Panc1 (cell line): ENCODE measurements around the gene G6PC3. TPM values are rescaled to one million over a fixed set of nuclear protein-coding genes. Genes with fewer than 3 reads are reported as not detected.

Experiments used
- ATAC-seq: fragments of 200-7000 bp; cut with Tn5 transposase; 2 replicates; pipeline ENCODE4 v1.9.1; 2020; ENCODE audit warnings: mild to moderate bottlenecking, moderate library complexity
- BruUV-seq: library from RNA; stranded (reverse); fragments of 400-500 nt; replicated peaks from 2 replicates; lab custom pipeline; 2021; lab: Mats Ljungman, UMichigan
- CTCF ChIA-PET: fragments of 300-600 bp; sonication (Branson Sonifier 250); formaldehyde crosslinking; loops from one replicate; lab custom pipeline; 2022; ENCODE audit warnings: antibody characterized with exemption; lab: Charles Lee
- POLR2A ChIA-PET: fragments of 300-600 bp; sonication (Branson Sonifier 250); formaldehyde crosslinking; loops from one replicate; lab custom pipeline; 2022; ENCODE audit warnings: antibody characterized with exemption; lab: Charles Lee
- DNase-seq: peaks from one replicate; pipeline ENCODE4 v3.0.0-alpha.2; 2010; ENCODE audit warnings: low read depth, low spot score
- H3K27ac ChIP-seq: 2 replicates; pipeline ENCODE4 v1.5.1; 2011; ENCODE audit warnings: mild to moderate bottlenecking, low read length, inconsistent platforms
- H3K27me3 ChIP-seq: fragments of 200-500 bp; sonication (Bioruptor generic); 2 replicates; pipeline ENCODE4 v1.6.0; 2014; ENCODE audit warnings: low read length, inconsistent platforms; ENCODE audit not compliant: control insufficient read depth, insufficient read depth
- H3K36me3 ChIP-seq: fragments of 200-500 bp; sonication (Bioruptor generic); 2 replicates; pipeline ENCODE4 v1.5.1; 2014; ENCODE audit warnings: inconsistent platforms, mild to moderate bottlenecking, low read length, moderate library complexity; ENCODE audit not compliant: control insufficient read depth, insufficient read depth
- H3K4me1 ChIP-seq: 2 replicates; pipeline ENCODE4 v1.5.1; 2011; ENCODE audit warnings: inconsistent platforms, mild to moderate bottlenecking, low read length, moderate library complexity; ENCODE audit not compliant: control insufficient read depth, insufficient read depth
- H3K4me3 ChIP-seq, 2 experiments: 2 replicates each; pipeline ENCODE4 v1.5.1; 2011 to 2012; ENCODE audit warnings: low read depth in 2 of 2, low read length in 2 of 2, mild to moderate bottlenecking in 2 of 2, inconsistent platforms in 1 of 2, moderate library complexity in 1 of 2
- H3K9me3 ChIP-seq: fragments of 200-500 bp; sonication (Bioruptor generic); 2 replicates; pipeline ENCODE4 v1.5.1; 2014; ENCODE audit warnings: low read depth, mild to moderate bottlenecking, inconsistent platforms, low read length, moderate library complexity; ENCODE audit not compliant: control insufficient read depth, insufficient read depth
- POLR2AphosphoS5 ChIP-seq: IDR thresholded peaks from 2 replicates; pipeline ENCODE4 v1.6.1; 2012; ENCODE audit warnings: mild to moderate bottlenecking, low read depth, low read length, moderate library complexity
- SIN3A ChIP-seq: IDR thresholded peaks from 2 replicates; pipeline ENCODE4 v1.6.1; 2012; ENCODE audit warnings: low read depth, mild to moderate bottlenecking, low read length, moderate library complexity, borderline replicate concordance; ENCODE audit not compliant: insufficient read depth
- TCF7L2 ChIP-seq: IDR thresholded peaks from 2 replicates; pipeline ENCODE4 v1.6.1; 2011; ENCODE audit warnings: mild to moderate bottlenecking, low read depth, low read length, inconsistent platforms
- in situ Hi-C: cut with HindIII; loops from 2 replicates; pipeline ENCODE4 v1.10.0; 2016; ENCODE audit warnings: low sequenced_read_pairs, low pct_unique_long_range_greater_than_20kb
- intact Hi-C: fragments of 100-400 bp; cut with micrococcal nuclease; formaldehyde crosslinking; loops from one replicate; pipeline ENCODE4 v1.10.0; 2022; ENCODE audit not compliant: unreplicated experiment
- total RNA-seq: library from RNA; stranded (reverse); gene quantifications from one replicate; pipeline ENCODE4 v1.2.1, GENCODE V29; 2021; ENCODE audit not compliant: unreplicated experiment
- TF ChIP-seq, protein P1 (sequence below): fragments of 450-650 bp; IDR thresholded peaks from 2 replicates; pipeline ENCODE4 v1.5.1; 2017; ENCODE audit warnings: mild to moderate bottlenecking
- TF ChIP-seq, protein P2 (sequence below), 2 experiments: IDR thresholded peaks; 2 replicates each; pipeline ENCODE4 v1.6.1; 2011 to 2012; ENCODE audit warnings: low read depth in 2 of 2, control low read depth in 1 of 2, low read length in 1 of 2, mild to moderate bottlenecking in 1 of 2, moderate library complexity in 1 of 2; ENCODE audit not compliant: insufficient read depth in 1 of 2

Gene G6PC3
- total RNA-seq, 1 experiment from 2014 or later = 42.7 TPM

DNA sequence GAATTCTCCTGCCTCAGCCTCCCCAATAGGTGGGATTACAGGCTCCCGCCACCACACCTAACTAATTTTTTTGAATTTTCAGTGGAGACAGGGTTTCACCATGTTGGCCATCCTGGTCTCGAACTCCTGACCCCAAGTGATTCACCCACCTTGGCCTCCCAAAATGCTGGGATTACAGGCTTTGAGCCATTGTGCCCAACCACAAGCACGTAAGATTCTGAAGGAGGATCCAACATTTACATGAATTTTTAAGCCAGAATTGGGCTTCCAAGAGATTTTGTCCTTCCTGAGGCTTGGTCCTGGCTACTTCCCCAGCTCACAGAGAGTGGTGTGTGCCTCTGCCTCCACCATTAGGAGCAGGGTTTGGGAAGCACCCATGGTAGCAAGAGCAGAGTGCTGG, 11.1 kb downstream of the G6PC3 start:
- Histone ChIP-seq H3K27me3 (no peaks in the 10 kb centered on the region), H3K4me3 (no peak overlapping the region), H3K27ac (no peak overlapping the region), H3K4me1 (no peaks in the 10 kb centered on the region), H3K9me3 (no peaks in the 10 kb centered on the region), H3K36me3 (no peaks in the 10 kb centered on the region)
- ATAC-seq (no peak), DNase-seq (no peak)
- intact Hi-C loops (no loop called here), in situ Hi-C loops (no loop called here)
- ChIA-PET CTCF (interaction anchor here (0.6 kb wide), 1 partner anchor 249 kb away, joined by 4 read pairs; no protein-coding TSS in a partner anchor), POLR2A (interaction anchor here (0.7 kb wide), 1 partner anchor 18 kb away, joined by 5 read pairs; no protein-coding TSS in a partner anchor)
- no peak for TF ChIP-seq SIN3A
- TF ChIP-seq POLR2AphosphoS5 = no peak
- TF ChIP-seq, protein P1, sequence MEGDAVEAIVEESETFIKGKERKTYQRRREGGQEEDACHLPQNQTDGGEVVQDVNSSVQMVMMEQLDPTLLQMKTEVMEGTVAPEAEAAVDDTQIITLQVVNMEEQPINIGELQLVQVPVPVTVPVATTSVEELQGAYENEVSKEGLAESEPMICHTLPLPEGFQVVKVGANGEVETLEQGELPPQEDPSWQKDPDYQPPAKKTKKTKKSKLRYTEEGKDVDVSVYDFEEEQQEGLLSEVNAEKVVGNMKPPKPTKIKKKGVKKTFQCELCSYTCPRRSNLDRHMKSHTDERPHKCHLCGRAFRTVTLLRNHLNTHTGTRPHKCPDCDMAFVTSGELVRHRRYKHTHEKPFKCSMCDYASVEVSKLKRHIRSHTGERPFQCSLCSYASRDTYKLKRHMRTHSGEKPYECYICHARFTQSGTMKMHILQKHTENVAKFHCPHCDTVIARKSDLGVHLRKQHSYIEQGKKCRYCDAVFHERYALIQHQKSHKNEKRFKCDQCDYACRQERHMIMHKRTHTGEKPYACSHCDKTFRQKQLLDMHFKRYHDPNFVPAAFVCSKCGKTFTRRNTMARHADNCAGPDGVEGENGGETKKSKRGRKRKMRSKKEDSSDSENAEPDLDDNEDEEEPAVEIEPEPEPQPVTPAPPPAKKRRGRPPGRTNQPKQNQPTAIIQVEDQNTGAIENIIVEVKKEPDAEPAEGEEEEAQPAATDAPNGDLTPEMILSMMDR = no peak
- TF ChIP-seq TCF7L2 = no peak
- TF ChIP-seq, protein P2, sequence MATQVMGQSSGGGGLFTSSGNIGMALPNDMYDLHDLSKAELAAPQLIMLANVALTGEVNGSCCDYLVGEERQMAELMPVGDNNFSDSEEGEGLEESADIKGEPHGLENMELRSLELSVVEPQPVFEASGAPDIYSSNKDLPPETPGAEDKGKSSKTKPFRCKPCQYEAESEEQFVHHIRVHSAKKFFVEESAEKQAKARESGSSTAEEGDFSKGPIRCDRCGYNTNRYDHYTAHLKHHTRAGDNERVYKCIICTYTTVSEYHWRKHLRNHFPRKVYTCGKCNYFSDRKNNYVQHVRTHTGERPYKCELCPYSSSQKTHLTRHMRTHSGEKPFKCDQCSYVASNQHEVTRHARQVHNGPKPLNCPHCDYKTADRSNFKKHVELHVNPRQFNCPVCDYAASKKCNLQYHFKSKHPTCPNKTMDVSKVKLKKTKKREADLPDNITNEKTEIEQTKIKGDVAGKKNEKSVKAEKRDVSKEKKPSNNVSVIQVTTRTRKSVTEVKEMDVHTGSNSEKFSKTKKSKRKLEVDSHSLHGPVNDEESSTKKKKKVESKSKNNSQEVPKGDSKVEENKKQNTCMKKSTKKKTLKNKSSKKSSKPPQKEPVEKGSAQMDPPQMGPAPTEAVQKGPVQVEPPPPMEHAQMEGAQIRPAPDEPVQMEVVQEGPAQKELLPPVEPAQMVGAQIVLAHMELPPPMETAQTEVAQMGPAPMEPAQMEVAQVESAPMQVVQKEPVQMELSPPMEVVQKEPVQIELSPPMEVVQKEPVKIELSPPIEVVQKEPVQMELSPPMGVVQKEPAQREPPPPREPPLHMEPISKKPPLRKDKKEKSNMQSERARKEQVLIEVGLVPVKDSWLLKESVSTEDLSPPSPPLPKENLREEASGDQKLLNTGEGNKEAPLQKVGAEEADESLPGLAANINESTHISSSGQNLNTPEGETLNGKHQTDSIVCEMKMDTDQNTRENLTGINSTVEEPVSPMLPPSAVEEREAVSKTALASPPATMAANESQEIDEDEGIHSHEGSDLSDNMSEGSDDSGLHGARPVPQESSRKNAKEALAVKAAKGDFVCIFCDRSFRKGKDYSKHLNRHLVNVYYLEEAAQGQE (IDR thresholded peaks at IDR 0.05; ENCODE audit: insufficient read depth in 1 of 2, low read depth in 2 of 2, low read length in 1 of 2) = no peak
- BruUV-seq = no TSS peak

DNA sequence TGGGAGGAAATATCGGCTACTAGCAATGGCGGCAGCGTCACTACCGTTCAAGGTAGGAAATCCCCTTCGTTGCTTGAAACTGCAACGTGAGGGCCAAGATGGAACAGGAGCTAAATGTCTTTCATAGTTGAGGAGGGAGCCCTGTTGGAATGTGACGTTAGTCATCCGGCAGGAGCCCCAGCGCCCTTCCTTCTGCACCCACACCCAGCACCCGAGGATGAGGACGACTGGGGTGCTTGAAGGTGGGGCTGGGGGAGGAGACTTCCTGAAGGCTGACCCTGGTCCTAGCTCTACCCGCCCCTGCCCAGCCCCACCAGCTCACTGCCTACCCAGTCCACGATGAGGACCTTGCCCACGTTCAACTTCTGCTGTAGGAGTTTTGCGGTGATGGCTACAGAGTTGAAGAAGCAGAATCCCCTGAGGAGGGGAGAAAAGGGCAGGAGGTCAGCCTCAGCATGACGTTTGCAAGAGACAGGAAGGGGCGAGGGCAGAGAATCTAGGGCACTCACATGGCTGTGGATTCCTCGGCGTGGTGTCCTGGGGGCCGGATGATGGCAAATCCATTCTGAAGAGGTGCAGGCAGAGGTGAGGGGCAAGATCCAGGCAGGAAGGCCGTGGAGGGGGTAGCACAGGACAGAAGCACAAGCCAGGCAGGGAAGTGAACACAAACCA, 11.9 kb downstream of the G6PC3 start:
- no peak for ATAC-seq
- Histone ChIP-seq H3K4me3 (no peak overlapping the region), H3K36me3 (no peaks in the 10 kb centered on the region), H3K27me3 (no peaks in the 10 kb centered on the region), H3K4me1 (peaks cover 4% of the 10 kb centered on the region; the same call in 1 of the 2 replicates), H3K9me3 (no peaks in the 10 kb centered on the region), H3K27ac (no peak overlapping the region)
- ChIA-PET CTCF (interaction anchor here (0.6 kb wide), 1 partner anchor 248 kb away, joined by 4 read pairs; no protein-coding TSS in a partner anchor), POLR2A (interaction anchor here (0.6 kb wide), 1 partner anchor 26 kb away, joined by 5 read pairs; no protein-coding TSS in a partner anchor)
- BruUV-seq = no TSS peak
- TF ChIP-seq POLR2AphosphoS5 = no peak
- TF ChIP-seq TCF7L2 = no peak
- no peak for TF ChIP-seq SIN3A
- TF ChIP-seq, protein P1 = no peak
- TF ChIP-seq, protein P2 (IDR thresholded peaks at IDR 0.05; ENCODE audit: insufficient read depth in 1 of 2, low read depth in 2 of 2, low read length in 1 of 2) = no peak
- no peak for DNase-seq
- in situ Hi-C loops (no loop called here), intact Hi-C loops (no loop called here)
